ENCODE results near the gene CPLX1.
A peak's percentile ranks its signal among the peaks of the same experiment; 100 is the strongest.
"Not testable (repeated sequence)": the region's sequence is repeated elsewhere in the genome, so short reads cannot be mapped to it uniquely, and the experiment has no call there.

Gene CPLX1

DNA sequence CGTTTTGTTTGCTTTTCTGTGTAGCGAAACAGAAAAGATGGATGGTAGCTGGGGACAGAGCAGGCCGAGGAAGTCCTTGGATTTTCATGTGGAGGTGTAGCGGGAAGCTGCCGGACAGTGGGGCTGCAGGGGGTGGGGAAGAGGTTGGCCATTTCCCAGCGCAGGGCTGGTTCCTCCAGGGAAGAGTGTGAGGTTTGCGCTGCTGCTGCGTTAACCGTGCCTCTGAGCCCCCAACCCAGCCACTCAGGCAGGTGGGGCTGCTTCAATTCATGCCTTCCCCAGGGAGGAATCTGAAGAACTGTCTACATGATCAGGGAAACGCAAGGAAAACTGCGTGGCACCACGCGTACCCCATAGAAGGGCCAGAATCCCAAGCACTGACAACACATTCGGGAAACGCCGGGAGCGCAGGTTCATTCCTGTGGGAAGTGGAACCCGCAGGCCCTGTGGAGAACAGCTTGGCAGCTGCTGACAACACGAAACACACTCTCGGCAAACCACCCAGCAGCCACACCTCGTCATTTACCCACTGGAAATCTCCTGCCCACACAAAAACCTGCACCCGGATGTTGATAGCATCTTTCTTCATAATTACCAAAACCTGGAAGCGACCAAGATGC lies 62.6 kb downstream of the CPLX1 start:
- peaks cover 90% of the 10 kb centered on the region for H3K36me3 Mint-ChIP-seq (ENCODE audit: low read depth)
- TF ChIP-seq, protein P1, sequence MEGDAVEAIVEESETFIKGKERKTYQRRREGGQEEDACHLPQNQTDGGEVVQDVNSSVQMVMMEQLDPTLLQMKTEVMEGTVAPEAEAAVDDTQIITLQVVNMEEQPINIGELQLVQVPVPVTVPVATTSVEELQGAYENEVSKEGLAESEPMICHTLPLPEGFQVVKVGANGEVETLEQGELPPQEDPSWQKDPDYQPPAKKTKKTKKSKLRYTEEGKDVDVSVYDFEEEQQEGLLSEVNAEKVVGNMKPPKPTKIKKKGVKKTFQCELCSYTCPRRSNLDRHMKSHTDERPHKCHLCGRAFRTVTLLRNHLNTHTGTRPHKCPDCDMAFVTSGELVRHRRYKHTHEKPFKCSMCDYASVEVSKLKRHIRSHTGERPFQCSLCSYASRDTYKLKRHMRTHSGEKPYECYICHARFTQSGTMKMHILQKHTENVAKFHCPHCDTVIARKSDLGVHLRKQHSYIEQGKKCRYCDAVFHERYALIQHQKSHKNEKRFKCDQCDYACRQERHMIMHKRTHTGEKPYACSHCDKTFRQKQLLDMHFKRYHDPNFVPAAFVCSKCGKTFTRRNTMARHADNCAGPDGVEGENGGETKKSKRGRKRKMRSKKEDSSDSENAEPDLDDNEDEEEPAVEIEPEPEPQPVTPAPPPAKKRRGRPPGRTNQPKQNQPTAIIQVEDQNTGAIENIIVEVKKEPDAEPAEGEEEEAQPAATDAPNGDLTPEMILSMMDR (IDR thresholded peaks at IDR 0.05) = no peak
- no peak overlapping the region for H3K4me3 Mint-ChIP-seq
- H3K27me3 Mint-ChIP-seq (ENCODE audit: low read depth, poor library complexity) = peaks cover 3% of the 10 kb centered on the region
- peaks cover 68% of the 10 kb centered on the region for H3K9me3 Mint-ChIP-seq
- H3K27ac Mint-ChIP-seq = peak overlapping the region; percentile 90
- H3K4me1 Mint-ChIP-seq = peaks cover 15% of the 10 kb centered on the region
- DNase-seq = no peak

- H3K4me3 Mint-ChIP-seq = no peak overlapping the region
- TF ChIP-seq, protein P1 (IDR thresholded peaks at IDR 0.05) = no peak
- peaks cover 13% of the 10 kb centered on the region for H3K4me1 Mint-ChIP-seq
- no peak for DNase-seq
- peaks cover 3% of the 10 kb centered on the region for H3K27me3 Mint-ChIP-seq (ENCODE audit: low read depth, poor library complexity)
- peaks cover 90% of the 10 kb centered on the region for H3K36me3 Mint-ChIP-seq (ENCODE audit: low read depth)
- H3K27ac Mint-ChIP-seq = peak overlapping the region; percentile 90
- peaks cover 76% of the 10 kb centered on the region for H3K9me3 Mint-ChIP-seq
Observed at GRCh38 chr4:762211-763190, 63.4 kb downstream of the CPLX1 start.

GRCh38 chr4:761739-762138 lies 64.2 kb downstream of the CPLX1 start:
- Mint-ChIP-seq H3K9me3 (peaks cover 77% of the 10 kb centered on the region), H3K4me3 (no peak overlapping the region), H3K27me3 (ENCODE audit: low read depth, poor library complexity) (peaks cover 3% of the 10 kb centered on the region), H3K4me1 (peaks cover 10% of the 10 kb centered on the region), H3K27ac (peak overlapping the region; percentile 65), H3K36me3 (ENCODE audit: low read depth) (peaks cover 90% of the 10 kb centered on the region)
- TF ChIP-seq, protein P1 (IDR thresholded peaks at IDR 0.05) = no peak
- DNase-seq = no peak

- TF ChIP-seq, protein P1 (IDR thresholded peaks at IDR 0.05) = no peak
- peaks cover 74% of the 10 kb centered on the region for H3K9me3 Mint-ChIP-seq
- peaks cover 3% of the 10 kb centered on the region for H3K27me3 Mint-ChIP-seq (ENCODE audit: low read depth, poor library complexity)
- H3K4me3 Mint-ChIP-seq = no peak overlapping the region
- no peak for DNase-seq
- peaks cover 7% of the 10 kb centered on the region for H3K4me1 Mint-ChIP-seq
- H3K36me3 Mint-ChIP-seq (ENCODE audit: low read depth) = peaks cover 89% of the 10 kb centered on the region
- no peak overlapping the region for H3K27ac Mint-ChIP-seq
Observed at GRCh38 chr4:761086-761485, 64.8 kb downstream of the CPLX1 start.

GRCh38 chr4:760616-761015 lies 65.3 kb downstream of the CPLX1 start:
- H3K36me3 Mint-ChIP-seq (ENCODE audit: low read depth) = peaks cover 86% of the 10 kb centered on the region

GRCh38 chr4:759810-760209 lies 66.1 kb downstream of the CPLX1 start:
- H3K4me3 Mint-ChIP-seq, H3K27ac Mint-ChIP-seq: not testable (repeated sequence)
- peaks cover 86% of the 10 kb centered on the region for H3K36me3 Mint-ChIP-seq (ENCODE audit: low read depth)

More at GRCh38 chr4:760616-761015, 65.3 kb downstream of the CPLX1 start:
- Mint-ChIP-seq H3K4me1 (peaks cover 6% of the 10 kb centered on the region), H3K4me3 (no peak overlapping the region), H3K27me3 (ENCODE audit: low read depth, poor library complexity) (peaks cover 3% of the 10 kb centered on the region), H3K27ac (peak overlapping the region; percentile 25), H3K9me3 (peaks cover 69% of the 10 kb centered on the region)
- no peak for DNase-seq
- TF ChIP-seq, protein P1 (IDR thresholded peaks at IDR 0.05) = no peak

More at GRCh38 chr4:759810-760209, 66.1 kb downstream of the CPLX1 start:
- H3K4me1 Mint-ChIP-seq; H3K27me3 Mint-ChIP-seq (ENCODE audit: low read depth, poor library complexity); DNase-seq: not testable (repeated sequence)
- H3K9me3 Mint-ChIP-seq = peaks cover 64% of the 10 kb centered on the region
